Measurements from ENCODE around the gene PLEKHG4B.
"Not testable (repeated sequence)": the region's sequence is repeated elsewhere in the genome, so short reads cannot be mapped to it uniquely, and the experiment has no call there.

Gene PLEKHG4B

GRCh38 chr5:234450-234849, 142.5 kb downstream of the PLEKHG4B start:
- Histone ChIP-seq H3K9me3 (ENCODE audit: control insufficient read depth, low read length) (no peaks in the 10 kb centered on the region), H3K4me3 (ENCODE audit: insufficient read depth, low read depth, low read length, poor library complexity, severe bottlenecking) (no peak overlapping the region), H3K36me3 (ENCODE audit: control insufficient read depth, insufficient read depth, low read length) (peaks cover 63% of the 10 kb centered on the region), H3K27ac (ENCODE audit: insufficient read depth, low read length, poor library complexity, severe bottlenecking) (no peak overlapping the region), H3K27me3 (replicated peaks; ENCODE audit: control insufficient read depth, insufficient read depth, low read length, poor library complexity, severe bottlenecking) (no peaks in the 10 kb centered on the region), H3K4me1 (ENCODE audit: control insufficient read depth, insufficient read depth, low read length, poor library complexity, severe bottlenecking) (no peaks in the 10 kb centered on the region)
- no peak for DNase-seq

DNA sequence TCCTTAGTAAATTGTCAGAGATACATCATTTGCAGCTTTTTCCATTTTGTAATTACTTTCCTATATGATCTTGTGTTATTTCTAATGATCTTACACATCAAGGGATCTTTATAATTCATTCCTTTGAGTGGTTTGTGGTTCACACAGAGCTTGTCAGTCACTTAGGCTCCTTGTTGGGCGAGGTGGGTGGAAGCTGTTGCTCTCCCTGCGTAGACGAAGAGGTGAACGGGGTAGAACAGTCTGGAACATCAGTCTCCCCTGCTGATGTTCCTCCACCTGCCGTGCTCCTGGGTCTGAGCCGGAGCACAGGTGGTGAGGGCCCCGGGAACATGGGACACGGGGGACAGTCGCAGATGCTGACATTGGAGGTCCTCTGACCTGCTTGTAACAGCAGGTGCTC, 143.6 kb downstream of the PLEKHG4B start:
- not testable (repeated sequence) for H3K27me3 ChIP-seq (replicated peaks; ENCODE audit: control insufficient read depth, insufficient read depth, low read length, poor library complexity, severe bottlenecking)
- peaks cover 60% of the 10 kb centered on the region for H3K36me3 ChIP-seq (ENCODE audit: control insufficient read depth, insufficient read depth, low read length)

DNA sequence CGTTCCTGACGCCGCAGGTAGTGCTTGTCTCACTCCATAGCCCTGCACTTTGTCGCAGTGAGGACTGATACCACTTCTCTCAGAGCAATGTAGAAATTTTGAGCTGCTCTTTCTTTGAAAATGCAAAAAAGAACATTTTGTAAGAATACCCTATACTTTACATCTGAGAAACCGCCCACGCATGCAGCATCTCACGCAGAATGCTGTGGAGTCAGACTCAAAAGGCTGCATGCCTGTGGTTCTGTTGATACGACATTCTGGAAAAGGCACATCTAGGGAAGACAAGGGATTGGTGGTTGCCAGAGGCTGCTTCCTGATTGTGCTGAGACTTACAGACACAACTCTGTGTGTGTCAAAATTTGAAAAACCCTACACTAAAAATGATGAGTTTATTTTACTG, 146.0 kb downstream of the PLEKHG4B start:
- H3K4me1 ChIP-seq (ENCODE audit: control insufficient read depth, insufficient read depth, low read length, poor library complexity, severe bottlenecking); H3K9me3 ChIP-seq (ENCODE audit: control insufficient read depth, low read length); H3K27me3 ChIP-seq (replicated peaks; ENCODE audit: control insufficient read depth, insufficient read depth, low read length, poor library complexity, severe bottlenecking); H3K4me3 ChIP-seq (ENCODE audit: insufficient read depth, low read depth, low read length, poor library complexity, severe bottlenecking); DNase-seq; H3K27ac ChIP-seq (ENCODE audit: insufficient read depth, low read length, poor library complexity, severe bottlenecking): not testable (repeated sequence)
- peaks cover 60% of the 10 kb centered on the region for H3K36me3 ChIP-seq (ENCODE audit: control insufficient read depth, insufficient read depth, low read length)

More for the DNA sequence above, 143.6 kb downstream of the PLEKHG4B start:
- H3K27ac ChIP-seq (ENCODE audit: insufficient read depth, low read length, poor library complexity, severe bottlenecking); DNase-seq; H3K4me1 ChIP-seq (ENCODE audit: control insufficient read depth, insufficient read depth, low read length, poor library complexity, severe bottlenecking); H3K4me3 ChIP-seq (ENCODE audit: insufficient read depth, low read depth, low read length, poor library complexity, severe bottlenecking); H3K9me3 ChIP-seq (ENCODE audit: control insufficient read depth, low read length): not testable (repeated sequence)

Measured in effector memory CD4-positive, alpha-beta T cell (primary cell).